Measurements from ENCODE around the gene ZNF862.

The ZNF862 gene

GRCh38 chr7:149800169-149800555, 38.0 kb upstream of the ZNF862 start:
- TF ChIP-seq CTCF (IDR thresholded peaks at IDR 0.05; ENCODE audit: borderline replicate concordance, control extremely low read depth, extremely low read depth, insufficient read depth, missing control alignments) = no peak
- in situ Hi-C loops (cut with MboI; ENCODE audit: low sequenced_read_pairs, unreplicated experiment) = no loop called here
- DNase-seq (ENCODE audit: low spot score) = no peak

GRCh38 chr7:149801002-149801566, 37.1 kb upstream of the ZNF862 start:
- in situ Hi-C loops (cut with MboI; ENCODE audit: low sequenced_read_pairs, unreplicated experiment) = no loop called here
- TF ChIP-seq CTCF (IDR thresholded peaks at IDR 0.05; ENCODE audit: borderline replicate concordance, control extremely low read depth, extremely low read depth, insufficient read depth, missing control alignments) = no peak
- DNase-seq (ENCODE audit: low spot score) = no peak

GRCh38 chr7:149801816-149802215, 36.4 kb upstream of the ZNF862 start:
- in situ Hi-C loops (cut with MboI; ENCODE audit: low sequenced_read_pairs, unreplicated experiment) = no loop called here
- DNase-seq (ENCODE audit: low spot score) = no peak
- no peak for TF ChIP-seq CTCF (IDR thresholded peaks at IDR 0.05; ENCODE audit: borderline replicate concordance, control extremely low read depth, extremely low read depth, insufficient read depth, missing control alignments)

GRCh38 chr7:149802966-149803365, 35.2 kb upstream of the ZNF862 start:
- in situ Hi-C loops (cut with MboI; ENCODE audit: low sequenced_read_pairs, unreplicated experiment) = no loop called here
- DNase-seq (ENCODE audit: low spot score) = no peak
- TF ChIP-seq CTCF (IDR thresholded peaks at IDR 0.05; ENCODE audit: borderline replicate concordance, control extremely low read depth, extremely low read depth, insufficient read depth, missing control alignments) = no peak

- DNase-seq (ENCODE audit: low spot score) = no peak
- in situ Hi-C loops (cut with MboI; ENCODE audit: low sequenced_read_pairs, unreplicated experiment) = no loop called here
- TF ChIP-seq CTCF (IDR thresholded peaks at IDR 0.05; ENCODE audit: borderline replicate concordance, control extremely low read depth, extremely low read depth, insufficient read depth, missing control alignments) = no peak
Observed at GRCh38 chr7:149803551-149804074, 34.6 kb upstream of the ZNF862 start.

- in situ Hi-C loops (cut with MboI; ENCODE audit: low sequenced_read_pairs, unreplicated experiment) = no loop called here
- no peak for DNase-seq (ENCODE audit: low spot score)
- no peak for TF ChIP-seq CTCF (IDR thresholded peaks at IDR 0.05; ENCODE audit: borderline replicate concordance, control extremely low read depth, extremely low read depth, insufficient read depth, missing control alignments)
Observed at GRCh38 chr7:149804106-149804505, 34.1 kb upstream of the ZNF862 start.

All from GM13976 (cell line).